HEK293 (cell line): ENCODE measurements around the gene GNA12.

Source experiments
- CTCF ChIA-PET: fragments of 350-600 bp; formaldehyde crosslinking; extraction: SDS; loops from one replicate; lab custom pipeline; 2021; ENCODE audit warnings: antibody characterized with exemption; lab: Yijun Ruan, JAX
- POLR2A ChIA-PET: fragments of 300-600 bp; formaldehyde crosslinking; extraction: SDS; loops from one replicate; lab custom pipeline; 2020; ENCODE audit warnings: antibody characterized with exemption, inconsistent platforms; lab: Yijun Ruan, JAX
- H3K27ac ChIP-seq: fragments of 200-500 bp; sonication (Bioruptor generic); 2 replicates; pipeline ENCODE4 v1.5.1; 2014; ENCODE audit warnings: low read depth, low read length, control low read depth, inconsistent platforms; ENCODE audit errors: extremely low read depth
- H3K36me3 ChIP-seq, 2 experiments: fragments of 200-500 bp in 1 of 2; sonication (Bioruptor generic) in 1 of 2; 1 replicate in 1 of 2; 2 replicates in 1 of 2; pipeline ENCODE4 v1.5.1; 2014 to 2017; ENCODE audit warnings: inconsistent platforms in 2 of 2, low read length in 2 of 2; ENCODE audit not compliant: control insufficient read depth in 2 of 2, insufficient read depth in 1 of 2
- H3K4me1 ChIP-seq: fragments of 200-500 bp; sonication (Bioruptor generic); 2 replicates; pipeline ENCODE4 v1.5.1; 2014; ENCODE audit warnings: mild to moderate bottlenecking, low read length, inconsistent platforms; ENCODE audit not compliant: control insufficient read depth, insufficient read depth
- H3K4me3 ChIP-seq: 2 replicates; pipeline ENCODE4 v1.5.1; 2011; ENCODE audit warnings: low read depth, mild to moderate bottlenecking, control low read depth, low read length, moderate library complexity
- H3K9me3 ChIP-seq: fragments of 200-500 bp; sonication (Bioruptor generic); 2 replicates; pipeline ENCODE4 v1.5.1; 2014; ENCODE audit warnings: low read depth, low read length, inconsistent platforms; ENCODE audit not compliant: control insufficient read depth, insufficient read depth
- GLI2 ChIP-seq: fragments of 450-650 bp; formaldehyde crosslinking; IDR thresholded peaks from 2 replicates; pipeline ENCODE4; 2017; ENCODE audit warnings: missing biosample characterization, missing genetic modification characterization, low read depth, borderline replicate concordance
- HOXD13 ChIP-seq: sonication (generic); formaldehyde crosslinking; IDR thresholded peaks from 2 replicates; pipeline ENCODE4 v1.8.0; 2022; ENCODE audit warnings: missing genetic modification reagents, borderline replicate concordance
- INSM2 ChIP-seq: fragments of 450-650 bp; formaldehyde crosslinking; IDR thresholded peaks from 2 replicates; pipeline ENCODE4 v1.5.1; 2016; ENCODE audit warnings: missing biosample characterization, missing genetic modification characterization
- KLF7 ChIP-seq: fragments of 450-650 bp; formaldehyde crosslinking; IDR thresholded peaks from 2 replicates; pipeline ENCODE4 v1.5.1; 2016; ENCODE audit warnings: missing biosample characterization, missing genetic modification characterization, borderline replicate concordance
- PRDM4 ChIP-seq: fragments of 450-650 bp; formaldehyde crosslinking; IDR thresholded peaks from 2 replicates; pipeline ENCODE4 v1.5.1; 2017; ENCODE audit warnings: missing biosample characterization, missing genetic modification characterization
- YY2 ChIP-seq: fragments of 450-650 bp; formaldehyde crosslinking; IDR thresholded peaks from 2 replicates; pipeline ENCODE4 v1.5.1; 2016; ENCODE audit warnings: missing biosample characterization, missing genetic modification characterization
- ZNF140 ChIP-seq: fragments of 450-650 bp; formaldehyde crosslinking; IDR thresholded peaks from 2 replicates; pipeline ENCODE4 v1.5.1; 2016; ENCODE audit warnings: missing biosample characterization, missing genetic modification characterization
- ZNF211 ChIP-seq: fragments of 450-650 bp; formaldehyde crosslinking; IDR thresholded peaks from 2 replicates; pipeline ENCODE4 v1.5.1; 2016; ENCODE audit warnings: low read depth, missing biosample characterization, missing genetic modification characterization
- ZNF280C ChIP-seq: fragments of 450-650 bp; formaldehyde crosslinking; IDR thresholded peaks from 2 replicates; pipeline ENCODE4 v1.5.1; 2016; ENCODE audit warnings: missing biosample characterization, missing genetic modification characterization
- ZNF341 ChIP-seq: fragments of 450-650 bp; formaldehyde crosslinking; IDR thresholded peaks from 2 replicates; pipeline ENCODE4; 2016; ENCODE audit warnings: low read depth, missing biosample characterization, missing genetic modification characterization
- ZNF366 ChIP-seq: fragments of 450-650 bp; formaldehyde crosslinking; conservative IDR thresholded peaks from 2 replicates; pipeline ENCODE4 v1.5.1; 2016; ENCODE audit warnings: missing biosample characterization, missing genetic modification characterization
- ZNF394 ChIP-seq: fragments of 450-650 bp; formaldehyde crosslinking; IDR thresholded peaks from 2 replicates; pipeline ENCODE4 v1.5.1; 2016; ENCODE audit warnings: missing biosample characterization, missing genetic modification characterization, mild to moderate bottlenecking, moderate library complexity, borderline replicate concordance
- ZNF473 ChIP-seq: fragments of 450-650 bp; formaldehyde crosslinking; IDR thresholded peaks from 2 replicates; pipeline ENCODE4 v1.5.1; 2017; ENCODE audit warnings: missing biosample characterization, missing genetic modification characterization
- ZNF561 ChIP-seq: fragments of 450-650 bp; IDR thresholded peaks from 2 replicates; pipeline ENCODE4 v1.5.1; 2018; ENCODE audit warnings: missing biosample characterization, missing genetic modification characterization, borderline replicate concordance
- ZNF837 ChIP-seq: fragments of 450-650 bp; formaldehyde crosslinking; IDR thresholded peaks from 2 replicates; pipeline ENCODE4 v1.5.1; 2016; ENCODE audit warnings: missing biosample characterization, missing genetic modification characterization
- TF ChIP-seq, protein P1 (sequence below): fragments of 450-650 bp; formaldehyde crosslinking; IDR thresholded peaks from 2 replicates; pipeline ENCODE4 v1.5.1; 2017; ENCODE audit warnings: missing biosample characterization, missing genetic modification characterization
- TF ChIP-seq, protein P2 (sequence below): fragments of 450-650 bp; formaldehyde crosslinking; IDR thresholded peaks from 2 replicates; pipeline ENCODE4 v1.5.1; 2016; ENCODE audit warnings: missing biosample characterization, missing genetic modification characterization
- TF ChIP-seq, protein P3 (sequence below): fragments of 450-650 bp; formaldehyde crosslinking; IDR thresholded peaks from 2 replicates; pipeline ENCODE4 v1.5.1; 2016; ENCODE audit warnings: missing biosample characterization, missing genetic modification characterization
- TF ChIP-seq, protein P4 (sequence below): fragments of 450-650 bp; formaldehyde crosslinking; IDR thresholded peaks from 2 replicates; pipeline ENCODE4 v1.5.1; 2016; ENCODE audit warnings: missing biosample characterization, missing genetic modification characterization

GNA12 gene

GRCh38 chr7:2734084-2734686 is 109.9 kb downstream of the GNA12 start:
- ChIA-PET CTCF (interaction anchor here (1.4 kb wide), 1 partner anchor 131 kb away, joined by 3 read pairs; no protein-coding TSS in a partner anchor), POLR2A (no interaction called here)
- Histone ChIP-seq H3K9me3 (no peaks in the 10 kb centered on the region), H3K27ac (no peak overlapping the region), H3K4me3 (no peak overlapping the region), H3K36me3 (peaks cover 0 to 20% of the 10 kb centered on the region in 2 experiments; a peak in 1 of 3 replicates), H3K4me1 (no peaks in the 10 kb centered on the region)
- TF ChIP-seq, protein P1, sequence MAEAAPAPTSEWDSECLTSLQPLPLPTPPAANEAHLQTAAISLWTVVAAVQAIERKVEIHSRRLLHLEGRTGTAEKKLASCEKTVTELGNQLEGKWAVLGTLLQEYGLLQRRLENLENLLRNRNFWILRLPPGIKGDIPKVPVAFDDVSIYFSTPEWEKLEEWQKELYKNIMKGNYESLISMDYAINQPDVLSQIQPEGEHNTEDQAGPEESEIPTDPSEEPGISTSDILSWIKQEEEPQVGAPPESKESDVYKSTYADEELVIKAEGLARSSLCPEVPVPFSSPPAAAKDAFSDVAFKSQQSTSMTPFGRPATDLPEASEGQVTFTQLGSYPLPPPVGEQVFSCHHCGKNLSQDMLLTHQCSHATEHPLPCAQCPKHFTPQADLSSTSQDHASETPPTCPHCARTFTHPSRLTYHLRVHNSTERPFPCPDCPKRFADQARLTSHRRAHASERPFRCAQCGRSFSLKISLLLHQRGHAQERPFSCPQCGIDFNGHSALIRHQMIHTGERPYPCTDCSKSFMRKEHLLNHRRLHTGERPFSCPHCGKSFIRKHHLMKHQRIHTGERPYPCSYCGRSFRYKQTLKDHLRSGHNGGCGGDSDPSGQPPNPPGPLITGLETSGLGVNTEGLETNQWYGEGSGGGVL (tag by site-specific recombination): no peak
- TF ChIP-seq ZNF366 (no peak), ZNF473 (tag by site-specific recombination) (no peak), ZNF280C (tag by site-specific recombination) (no peak), ZNF837 (tag by site-specific recombination) (no peak), ZNF394 (tag by site-specific recombination) (no peak), ZNF341 (tag by site-specific recombination) (no peak), ZNF561 (tag by site-specific recombination) (no peak), YY2 (tag by site-specific recombination) (no peak), HOXD13 (CRISPR knock-in tag) (no peak), PRDM4 (tag by site-specific recombination) (no peak), INSM2 (tag by site-specific recombination) (no peak), GLI2 (no peak), ZNF140 (tag by site-specific recombination) (no peak), ZNF211 (tag by site-specific recombination) (no peak), KLF7 (tag by site-specific recombination) (no peak)
- TF ChIP-seq, protein P2, sequence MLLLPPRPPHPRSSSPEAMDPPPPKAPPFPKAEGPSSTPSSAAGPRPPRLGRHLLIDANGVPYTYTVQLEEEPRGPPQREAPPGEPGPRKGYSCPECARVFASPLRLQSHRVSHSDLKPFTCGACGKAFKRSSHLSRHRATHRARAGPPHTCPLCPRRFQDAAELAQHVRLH: no peak
- TF ChIP-seq, protein P3, sequence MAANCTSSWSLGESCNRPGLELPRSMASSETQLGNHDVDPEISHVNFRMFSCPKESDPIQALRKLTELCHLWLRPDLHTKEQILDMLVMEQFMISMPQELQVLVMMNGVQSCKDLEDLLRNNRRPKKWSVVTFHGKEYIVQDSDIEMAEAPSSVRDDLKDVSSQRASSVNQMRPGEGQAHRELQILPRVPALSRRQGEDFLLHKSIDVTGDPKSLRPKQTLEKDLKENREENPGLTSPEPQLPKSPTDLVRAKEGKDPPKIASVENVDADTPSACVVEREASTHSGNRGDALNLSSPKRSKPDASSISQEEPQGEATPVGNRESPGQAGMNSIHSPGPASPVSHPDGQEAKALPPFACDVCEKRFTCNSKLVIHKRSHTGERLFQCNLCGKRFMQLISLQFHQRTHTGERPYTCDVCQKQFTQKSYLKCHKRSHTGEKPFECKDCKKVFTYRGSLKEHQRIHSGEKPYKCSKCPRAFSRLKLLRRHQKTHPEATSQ (tag by site-specific recombination): no peak
- TF ChIP-seq, protein P4, sequence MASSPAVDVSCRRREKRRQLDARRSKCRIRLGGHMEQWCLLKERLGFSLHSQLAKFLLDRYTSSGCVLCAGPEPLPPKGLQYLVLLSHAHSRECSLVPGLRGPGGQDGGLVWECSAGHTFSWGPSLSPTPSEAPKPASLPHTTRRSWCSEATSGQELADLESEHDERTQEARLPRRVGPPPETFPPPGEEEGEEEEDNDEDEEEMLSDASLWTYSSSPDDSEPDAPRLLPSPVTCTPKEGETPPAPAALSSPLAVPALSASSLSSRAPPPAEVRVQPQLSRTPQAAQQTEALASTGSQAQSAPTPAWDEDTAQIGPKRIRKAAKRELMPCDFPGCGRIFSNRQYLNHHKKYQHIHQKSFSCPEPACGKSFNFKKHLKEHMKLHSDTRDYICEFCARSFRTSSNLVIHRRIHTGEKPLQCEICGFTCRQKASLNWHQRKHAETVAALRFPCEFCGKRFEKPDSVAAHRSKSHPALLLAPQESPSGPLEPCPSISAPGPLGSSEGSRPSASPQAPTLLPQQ (tag by site-specific recombination): no peak
